Measurements from ENCODE around the gene FAM241A. TPM values are rescaled to one million over a fixed set of nuclear protein-coding genes. Genes with fewer than 3 reads are reported as not detected.

The FAM241A gene
- total and polyA plus RNA-seq, 9 of the 15 experiments (the other 6 are each of a cell fraction or from before 2014, with no cell fraction given) = 2.3 to 8.5 (median 5.3) TPM

GRCh38 chr4:112234952-112235609 is 89.8 kb downstream of the FAM241A start (continued):
- no peak for TF ChIP-seq MLX (CRISPR knock-in tag; conservative IDR thresholded peaks at IDR 0.05)
- TF ChIP-seq MXD1 (CRISPR knock-in tag; IDR thresholded peaks at IDR 0.05; ENCODE audit: borderline replicate concordance, poor library complexity, severe bottlenecking) = no peak
- TF ChIP-seq EZH2 (IDR thresholded peaks at IDR 0.05; ENCODE audit: borderline replicate concordance, low read depth, low read length) = no peak
- no peak for TF ChIP-seq ZNF639 (CRISPR knock-in tag; conservative IDR thresholded peaks at IDR 0.05 in 1 of 2, IDR thresholded peaks at IDR 0.05 in 1 of 2)
- TF ChIP-seq GABPB2 (CRISPR knock-in tag; conservative IDR thresholded peaks at IDR 0.05) = no peak
- 0 out of 2 replicates have a peak, but pooled peaks have one; percentile 10 for TF ChIP-seq MAFG (tag; conservative IDR thresholded peaks at IDR 0.05)
- no peak for TF ChIP-seq PCBP1 (IDR thresholded peaks at IDR 0.05; ENCODE audit: low read depth, low read length, poor library complexity, severe bottlenecking)
- no peak for TF ChIP-seq RB1 (IDR thresholded peaks at IDR 0.05; ENCODE audit: low read depth)
- TF ChIP-seq ID3 (CRISPR knock-in tag; IDR thresholded peaks at IDR 0.05) = no peak
- no peak for TF ChIP-seq ID3 (tag; IDR thresholded peaks at IDR 0.05)
- TF ChIP-seq MCM3 (IDR thresholded peaks at IDR 0.05) = no peak
- no peak for TF ChIP-seq ZBTB43 (CRISPR knock-in tag; IDR thresholded peaks at IDR 0.05)
- no peak for TF ChIP-seq CSDE1 (IDR thresholded peaks at IDR 0.05)
- TF ChIP-seq RBFOX2 (IDR thresholded peaks at IDR 0.05; ENCODE audit: low read depth, low read length) = no peak
- no peak for TF ChIP-seq SOX6 (IDR thresholded peaks at IDR 0.05)
- TF ChIP-seq TCFL5 (CRISPR knock-in tag; conservative IDR thresholded peaks at IDR 0.05) = no peak
- TF ChIP-seq FOS (IDR thresholded peaks at IDR 0.05; ENCODE audit: extremely low read depth, insufficient read length) = peak; percentile 4
- no peak for TF ChIP-seq SMARCE1 (IDR thresholded peaks at IDR 0.05)
- TF ChIP-seq ZNF77 (CRISPR knock-in tag; IDR thresholded peaks at IDR 0.05) = no peak
- TF ChIP-seq ETS1 (conservative IDR thresholded peaks at IDR 0.05; ENCODE audit: control insufficient read depth, low read depth, low read length) = no peak
- TF ChIP-seq E2F3 (CRISPR knock-in tag; IDR thresholded peaks at IDR 0.05) = no peak
- TF ChIP-seq KLF16 (IDR thresholded peaks at IDR 0.05) = no peak
- TF ChIP-seq RAD21 (CRISPR knock-in tag; conservative IDR thresholded peaks at IDR 0.05 in 1 of 2, IDR thresholded peaks at IDR 0.05 in 1 of 2) = peak; percentile 84 to 85

Data from K562 (cell line).